GM23338 (cell line): ENCODE data around the gene LGI1. TPM values are rescaled to one million over a fixed set of nuclear protein-coding genes. Genes with fewer than 3 reads are reported as not detected.

ENCODE experiments used
- ATAC-seq: fragments of 200-7000 bp; cut with Tn5 transposase; 3 replicates; pipeline ENCODE4 v1.9.1; 2020
- DNase-seq: peaks from one replicate; pipeline ENCODE4 v3.0.0-alpha.2; 2015; ENCODE audit warnings: low spot score
- H2AFZ ChIP-seq: fragments of 200-600 bp; sonication (generic); 2 replicates; pipeline ENCODE4 v1.8.0; 2016; ENCODE audit warnings: antibody characterized with exemption, mild to moderate bottlenecking, moderate library complexity
- H3F3A ChIP-seq: fragments of 200-600 bp; sonication (generic); replicated peaks from 2 replicates; pipeline ENCODE4 v1.8.0; 2017; ENCODE audit warnings: antibody characterized with exemption, mixed run types, low read depth
- H3K27ac ChIP-seq: fragments of 200-600 bp; sonication (generic); 2 replicates; pipeline ENCODE4 v1.6.1; 2016; ENCODE audit warnings: low read depth
- H3K27me3 ChIP-seq: fragments of 200-600 bp; sonication (generic); 2 replicates; pipeline ENCODE4 v1.8.0; 2016; ENCODE audit warnings: mild to moderate bottlenecking, mixed run types, moderate library complexity; ENCODE audit not compliant: insufficient read depth
- H3K36me3 ChIP-seq: fragments of 200-600 bp; sonication (generic); 2 replicates; pipeline ENCODE4 v1.8.0; 2016; ENCODE audit warnings: mild to moderate bottlenecking; ENCODE audit not compliant: insufficient read depth
- H3K4me1 ChIP-seq: fragments of 200-600 bp; sonication (generic); 2 replicates; pipeline ENCODE4 v1.8.0; 2016; ENCODE audit warnings: mild to moderate bottlenecking, moderate library complexity; ENCODE audit not compliant: insufficient read depth
- H3K4me2 ChIP-seq: fragments of 200-600 bp; sonication (generic); 2 replicates; pipeline ENCODE4 v1.7.1; 2017; ENCODE audit warnings: mixed run types
- H3K4me3 ChIP-seq: fragments of 200-600 bp; sonication (generic); 2 replicates; pipeline ENCODE4 v1.6.1; 2016; ENCODE audit warnings: mixed run types
- H3K79me2 ChIP-seq: fragments of 200-600 bp; sonication (generic); replicated peaks from 2 replicates; pipeline ENCODE4 v1.8.0; 2017; ENCODE audit warnings: mild to moderate bottlenecking; ENCODE audit not compliant: insufficient read depth
- H3K9me2 ChIP-seq: fragments of 200-600 bp; sonication (generic); 2 replicates; pipeline ENCODE4 v1.8.0; 2017; ENCODE audit not compliant: insufficient read depth
- H4K20me1 ChIP-seq: fragments of 200-600 bp; sonication (generic); replicated peaks from 2 replicates; pipeline ENCODE4 v1.8.0; 2017; ENCODE audit warnings: mild to moderate bottlenecking; ENCODE audit not compliant: insufficient read depth
- H3K27ac Mint-ChIP-seq: 2 replicates; pipeline ENCODE4 v1.8.0; 2020; ENCODE audit warnings: inconsistent platforms, mild to moderate bottlenecking, moderate library complexity, mixed read lengths
- H3K27me3 Mint-ChIP-seq: 3 replicates; pipeline ENCODE4 v1.8.0; 2022; ENCODE audit warnings: low read depth, mild to moderate bottlenecking, moderate library complexity, mixed read lengths, inconsistent platforms; ENCODE audit not compliant: insufficient read depth, poor library complexity
- H3K36me3 Mint-ChIP-seq: 3 replicates; pipeline ENCODE4 v1.8.0; 2021; ENCODE audit warnings: low read depth, mild to moderate bottlenecking, inconsistent platforms, moderate library complexity, mixed read lengths
- H3K4me1 Mint-ChIP-seq: 3 replicates; pipeline ENCODE4 v1.8.0; 2020; ENCODE audit warnings: mild to moderate bottlenecking, inconsistent platforms, mixed read lengths
- H3K4me3 Mint-ChIP-seq: 3 replicates; pipeline ENCODE4 v1.8.0; 2021; ENCODE audit warnings: moderate library complexity, mild to moderate bottlenecking, inconsistent platforms, mixed read lengths
- H3K9me3 Mint-ChIP-seq: 3 replicates; pipeline ENCODE4 v1.8.0; 2020; ENCODE audit warnings: moderate library complexity, mild to moderate bottlenecking, inconsistent platforms, mixed read lengths
- CREB1 ChIP-seq: fragments of 250-450 bp; sonication (Bioruptor Pico); IDR thresholded peaks from 2 replicates; pipeline ENCODE4 v1.5.0; 2020; ENCODE audit warnings: low read depth, mild to moderate bottlenecking, moderate library complexity
- EZH2 ChIP-seq: fragments of 200-600 bp; sonication (generic); IDR thresholded peaks from one replicate; pipeline ENCODE4 v1.8.0; 2017; ENCODE audit warnings: antibody characterized with exemption, mild to moderate bottlenecking, low read depth; ENCODE audit not compliant: unreplicated experiment
- EZH2phosphoT487 ChIP-seq: fragments of 200-600 bp; sonication (generic); IDR thresholded peaks from one replicate; pipeline ENCODE4 v1.8.1; 2018; ENCODE audit warnings: antibody characterized with exemption; ENCODE audit not compliant: unreplicated experiment
- JUNB ChIP-seq: IDR thresholded peaks from one replicate; pipeline ENCODE4 v1.6.1; 2016; ENCODE audit warnings: antibody characterized with exemption; ENCODE audit not compliant: unreplicated experiment
- NANOG ChIP-seq: IDR thresholded peaks from 2 replicates; pipeline ENCODE4 v1.6.1; 2016; ENCODE audit warnings: antibody characterized with exemption, borderline replicate concordance
- POLR2AphosphoS5 ChIP-seq: IDR thresholded peaks from 2 replicates; pipeline ENCODE4 v1.6.1; 2016; ENCODE audit warnings: antibody characterized with exemption, low read depth
- STAT1 ChIP-seq: IDR thresholded peaks from one replicate; pipeline ENCODE4 v1.6.1; 2016; ENCODE audit warnings: antibody characterized with exemption; ENCODE audit not compliant: unreplicated experiment
- ZNF114 ChIP-seq: fragments of 250-450 bp; sonication (Bioruptor Pico); IDR thresholded peaks from 2 replicates; pipeline ENCODE4 v1.5.0; 2020; ENCODE audit warnings: mild to moderate bottlenecking, moderate library complexity
- ZNF331 ChIP-seq: fragments of 250-450 bp; sonication (Bioruptor Pico); IDR thresholded peaks from 2 replicates; pipeline ENCODE4 v1.5.0; 2020; ENCODE audit warnings: low read depth, mild to moderate bottlenecking, moderate library complexity
- polyA plus RNA-seq: library from polyadenylated mRNA; unstranded; fragments of >200 nt; fragmentation: Nextera tagmentation; extraction: Ambion mirVana; gene quantifications from 2 replicates; pipeline ENCODE4 v1.2.1, GENCODE V29; 2016
- total RNA-seq: library from RNA; depleted of rRNA; stranded (reverse); fragments of >200 nt; shearing (Covaris generic); gene quantifications from 2 replicates; pipeline ENCODE4 v1.2.3, GENCODE V29; 2014
- TF ChIP-seq, protein P1 (sequence below): IDR thresholded peaks from one replicate; pipeline ENCODE4 v1.6.1; 2018; ENCODE audit warnings: antibody characterized with exemption; ENCODE audit not compliant: unreplicated experiment
- TF ChIP-seq, protein P2 (sequence below), 2 experiments: fragments of 200-600 bp in 1 of 2; sonication (generic) in 1 of 2; conservative IDR thresholded peaks; 2 replicates each; pipeline versions ENCODE4 v1.5.1 to v1.6.1; 2016 to 2017; ENCODE audit warnings: antibody characterized with exemption in 2 of 2, low read depth in 2 of 2, mild to moderate bottlenecking in 2 of 2, moderate library complexity in 1 of 2
- TF ChIP-seq, protein P3 (sequence below): IDR thresholded peaks from 2 replicates; pipeline ENCODE4 v1.6.1; 2016; ENCODE audit warnings: antibody characterized with exemption
- TF ChIP-seq, protein P4 (sequence below): fragments of 250-450 bp; sonication (Bioruptor Pico); IDR thresholded peaks from 2 replicates; pipeline ENCODE4 v1.5.0; 2020; ENCODE audit warnings: mild to moderate bottlenecking, moderate library complexity

LGI1 gene
- total and polyA plus RNA-seq, 2 experiments from 2014 or later, result 0.28 to 0.31 TPM

DNA sequence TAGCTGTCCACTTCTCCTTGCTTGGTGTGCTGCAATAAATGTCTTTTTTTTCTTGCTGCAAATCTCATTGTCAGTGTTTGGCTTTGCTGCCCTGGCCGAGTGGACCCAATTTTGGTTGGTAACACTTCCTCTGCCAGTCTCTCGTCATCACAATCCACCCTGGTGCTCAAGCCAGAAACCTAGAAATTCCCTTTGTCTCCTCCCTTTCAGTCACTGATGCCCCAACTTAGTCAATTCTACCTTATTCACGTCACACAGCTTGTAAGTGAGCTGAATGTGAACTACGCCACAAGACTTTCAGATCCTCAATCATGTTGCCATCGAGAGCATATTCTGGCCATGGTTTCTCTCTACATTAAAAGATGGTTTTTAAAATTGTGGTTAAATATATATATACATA is 42.4 kb upstream of the LGI1 start:
- TF ChIP-seq, protein P1, sequence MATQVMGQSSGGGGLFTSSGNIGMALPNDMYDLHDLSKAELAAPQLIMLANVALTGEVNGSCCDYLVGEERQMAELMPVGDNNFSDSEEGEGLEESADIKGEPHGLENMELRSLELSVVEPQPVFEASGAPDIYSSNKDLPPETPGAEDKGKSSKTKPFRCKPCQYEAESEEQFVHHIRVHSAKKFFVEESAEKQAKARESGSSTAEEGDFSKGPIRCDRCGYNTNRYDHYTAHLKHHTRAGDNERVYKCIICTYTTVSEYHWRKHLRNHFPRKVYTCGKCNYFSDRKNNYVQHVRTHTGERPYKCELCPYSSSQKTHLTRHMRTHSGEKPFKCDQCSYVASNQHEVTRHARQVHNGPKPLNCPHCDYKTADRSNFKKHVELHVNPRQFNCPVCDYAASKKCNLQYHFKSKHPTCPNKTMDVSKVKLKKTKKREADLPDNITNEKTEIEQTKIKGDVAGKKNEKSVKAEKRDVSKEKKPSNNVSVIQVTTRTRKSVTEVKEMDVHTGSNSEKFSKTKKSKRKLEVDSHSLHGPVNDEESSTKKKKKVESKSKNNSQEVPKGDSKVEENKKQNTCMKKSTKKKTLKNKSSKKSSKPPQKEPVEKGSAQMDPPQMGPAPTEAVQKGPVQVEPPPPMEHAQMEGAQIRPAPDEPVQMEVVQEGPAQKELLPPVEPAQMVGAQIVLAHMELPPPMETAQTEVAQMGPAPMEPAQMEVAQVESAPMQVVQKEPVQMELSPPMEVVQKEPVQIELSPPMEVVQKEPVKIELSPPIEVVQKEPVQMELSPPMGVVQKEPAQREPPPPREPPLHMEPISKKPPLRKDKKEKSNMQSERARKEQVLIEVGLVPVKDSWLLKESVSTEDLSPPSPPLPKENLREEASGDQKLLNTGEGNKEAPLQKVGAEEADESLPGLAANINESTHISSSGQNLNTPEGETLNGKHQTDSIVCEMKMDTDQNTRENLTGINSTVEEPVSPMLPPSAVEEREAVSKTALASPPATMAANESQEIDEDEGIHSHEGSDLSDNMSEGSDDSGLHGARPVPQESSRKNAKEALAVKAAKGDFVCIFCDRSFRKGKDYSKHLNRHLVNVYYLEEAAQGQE, result no peak
- TF ChIP-seq NANOG (no peak), CREB1 (CRISPR knock-in tag) (no peak), STAT1 (no peak), POLR2AphosphoS5 (no peak), EZH2phosphoT487 (no peak), EZH2 (no peak), JUNB (no peak), ZNF114 (CRISPR knock-in tag) (no peak), ZNF331 (CRISPR knock-in tag) (no peak)
- TF ChIP-seq, protein P2, sequence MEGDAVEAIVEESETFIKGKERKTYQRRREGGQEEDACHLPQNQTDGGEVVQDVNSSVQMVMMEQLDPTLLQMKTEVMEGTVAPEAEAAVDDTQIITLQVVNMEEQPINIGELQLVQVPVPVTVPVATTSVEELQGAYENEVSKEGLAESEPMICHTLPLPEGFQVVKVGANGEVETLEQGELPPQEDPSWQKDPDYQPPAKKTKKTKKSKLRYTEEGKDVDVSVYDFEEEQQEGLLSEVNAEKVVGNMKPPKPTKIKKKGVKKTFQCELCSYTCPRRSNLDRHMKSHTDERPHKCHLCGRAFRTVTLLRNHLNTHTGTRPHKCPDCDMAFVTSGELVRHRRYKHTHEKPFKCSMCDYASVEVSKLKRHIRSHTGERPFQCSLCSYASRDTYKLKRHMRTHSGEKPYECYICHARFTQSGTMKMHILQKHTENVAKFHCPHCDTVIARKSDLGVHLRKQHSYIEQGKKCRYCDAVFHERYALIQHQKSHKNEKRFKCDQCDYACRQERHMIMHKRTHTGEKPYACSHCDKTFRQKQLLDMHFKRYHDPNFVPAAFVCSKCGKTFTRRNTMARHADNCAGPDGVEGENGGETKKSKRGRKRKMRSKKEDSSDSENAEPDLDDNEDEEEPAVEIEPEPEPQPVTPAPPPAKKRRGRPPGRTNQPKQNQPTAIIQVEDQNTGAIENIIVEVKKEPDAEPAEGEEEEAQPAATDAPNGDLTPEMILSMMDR (conservative IDR thresholded peaks at IDR 0.05; ENCODE audit: low read depth in 2 of 2), result no peak
- TF ChIP-seq, protein P3, sequence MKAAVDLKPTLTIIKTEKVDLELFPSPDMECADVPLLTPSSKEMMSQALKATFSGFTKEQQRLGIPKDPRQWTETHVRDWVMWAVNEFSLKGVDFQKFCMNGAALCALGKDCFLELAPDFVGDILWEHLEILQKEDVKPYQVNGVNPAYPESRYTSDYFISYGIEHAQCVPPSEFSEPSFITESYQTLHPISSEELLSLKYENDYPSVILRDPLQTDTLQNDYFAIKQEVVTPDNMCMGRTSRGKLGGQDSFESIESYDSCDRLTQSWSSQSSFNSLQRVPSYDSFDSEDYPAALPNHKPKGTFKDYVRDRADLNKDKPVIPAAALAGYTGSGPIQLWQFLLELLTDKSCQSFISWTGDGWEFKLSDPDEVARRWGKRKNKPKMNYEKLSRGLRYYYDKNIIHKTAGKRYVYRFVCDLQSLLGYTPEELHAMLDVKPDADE, result no peak
- TF ChIP-seq, protein P4, sequence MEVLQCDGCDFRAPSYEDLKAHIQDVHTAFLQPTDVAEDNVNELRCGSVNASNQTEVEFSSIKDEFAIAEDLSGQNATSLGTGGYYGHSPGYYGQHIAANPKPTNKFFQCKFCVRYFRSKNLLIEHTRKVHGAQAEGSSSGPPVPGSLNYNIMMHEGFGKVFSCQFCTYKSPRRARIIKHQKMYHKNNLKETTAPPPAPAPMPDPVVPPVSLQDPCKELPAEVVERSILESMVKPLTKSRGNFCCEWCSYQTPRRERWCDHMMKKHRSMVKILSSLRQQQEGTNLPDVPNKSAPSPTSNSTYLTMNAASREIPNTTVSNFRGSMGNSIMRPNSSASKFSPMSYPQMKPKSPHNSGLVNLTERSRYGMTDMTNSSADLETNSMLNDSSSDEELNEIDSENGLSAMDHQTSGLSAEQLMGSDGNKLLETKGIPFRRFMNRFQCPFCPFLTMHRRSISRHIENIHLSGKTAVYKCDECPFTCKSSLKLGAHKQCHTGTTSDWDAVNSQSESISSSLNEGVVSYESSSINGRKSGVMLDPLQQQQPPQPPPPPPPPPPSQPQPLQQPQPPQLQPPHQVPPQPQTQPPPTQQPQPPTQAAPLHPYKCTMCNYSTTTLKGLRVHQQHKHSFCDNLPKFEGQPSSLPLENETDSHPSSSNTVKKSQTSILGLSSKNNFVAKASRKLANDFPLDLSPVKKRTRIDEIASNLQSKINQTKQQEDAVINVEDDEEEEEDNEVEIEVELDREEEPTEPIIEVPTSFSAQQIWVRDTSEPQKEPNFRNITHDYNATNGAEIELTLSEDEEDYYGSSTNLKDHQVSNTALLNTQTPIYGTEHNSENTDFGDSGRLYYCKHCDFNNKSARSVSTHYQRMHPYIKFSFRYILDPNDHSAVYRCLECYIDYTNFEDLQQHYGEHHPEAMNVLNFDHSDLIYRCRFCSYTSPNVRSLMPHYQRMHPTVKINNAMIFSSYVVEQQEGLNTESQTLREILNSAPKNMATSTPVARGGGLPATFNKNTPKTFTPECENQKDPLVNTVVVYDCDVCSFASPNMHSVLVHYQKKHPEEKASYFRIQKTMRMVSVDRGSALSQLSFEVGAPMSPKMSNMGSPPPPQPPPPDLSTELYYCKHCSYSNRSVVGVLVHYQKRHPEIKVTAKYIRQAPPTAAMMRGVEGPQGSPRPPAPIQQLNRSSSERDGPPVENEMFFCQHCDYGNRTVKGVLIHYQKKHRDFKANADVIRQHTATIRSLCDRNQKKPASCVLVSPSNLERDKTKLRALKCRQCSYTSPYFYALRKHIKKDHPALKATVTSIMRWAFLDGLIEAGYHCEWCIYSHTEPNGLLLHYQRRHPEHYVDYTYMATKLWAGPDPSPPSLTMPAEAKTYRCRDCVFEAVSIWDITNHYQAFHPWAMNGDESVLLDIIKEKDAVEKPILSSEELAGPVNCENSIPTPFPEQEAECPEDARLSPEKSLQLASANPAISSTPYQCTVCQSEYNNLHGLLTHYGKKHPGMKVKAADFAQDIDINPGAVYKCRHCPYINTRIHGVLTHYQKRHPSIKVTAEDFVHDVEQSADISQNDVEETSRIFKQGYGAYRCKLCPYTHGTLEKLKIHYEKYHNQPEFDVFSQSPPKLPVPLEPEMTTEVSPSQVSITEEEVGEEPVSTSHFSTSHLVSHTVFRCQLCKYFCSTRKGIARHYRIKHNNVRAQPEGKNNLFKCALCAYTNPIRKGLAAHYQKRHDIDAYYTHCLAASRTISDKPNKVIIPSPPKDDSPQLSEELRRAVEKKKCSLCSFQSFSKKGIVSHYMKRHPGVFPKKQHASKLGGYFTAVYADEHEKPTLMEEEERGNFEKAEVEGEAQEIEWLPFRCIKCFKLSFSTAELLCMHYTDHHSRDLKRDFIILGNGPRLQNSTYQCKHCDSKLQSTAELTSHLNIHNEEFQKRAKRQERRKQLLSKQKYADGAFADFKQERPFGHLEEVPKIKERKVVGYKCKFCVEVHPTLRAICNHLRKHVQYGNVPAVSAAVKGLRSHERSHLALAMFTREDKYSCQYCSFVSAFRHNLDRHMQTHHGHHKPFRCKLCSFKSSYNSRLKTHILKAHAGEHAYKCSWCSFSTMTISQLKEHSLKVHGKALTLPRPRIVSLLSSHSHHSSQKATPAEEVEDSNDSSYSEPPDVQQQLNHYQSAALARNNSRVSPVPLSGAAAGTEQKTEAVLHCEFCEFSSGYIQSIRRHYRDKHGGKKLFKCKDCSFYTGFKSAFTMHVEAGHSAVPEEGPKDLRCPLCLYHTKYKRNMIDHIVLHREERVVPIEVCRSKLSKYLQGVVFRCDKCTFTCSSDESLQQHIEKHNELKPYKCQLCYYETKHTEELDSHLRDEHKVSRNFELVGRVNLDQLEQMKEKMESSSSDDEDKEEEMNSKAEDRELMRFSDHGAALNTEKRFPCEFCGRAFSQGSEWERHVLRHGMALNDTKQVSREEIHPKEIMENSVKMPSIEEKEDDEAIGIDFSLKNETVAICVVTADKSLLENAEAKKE, result no peak
- Histone ChIP-seq H3F3A (no peaks in the 10 kb centered on the region), H3K79me2 (no peaks in the 10 kb centered on the region), H3K4me3 (no peak overlapping the region), H3K36me3 (0 out of 2 replicates have a peak, but pooled peaks cover 3% of the 10 kb centered on the region), H3K4me1 (peaks cover 30% of the 10 kb centered on the region), H2AFZ (peak overlapping the region; percentile 3; the same call in 1 of the 2 replicates), H4K20me1 (no peaks in the 10 kb centered on the region), H3K9me2 (no peaks in the 10 kb centered on the region), H3K4me2 (no peak overlapping the region), H3K27me3 (no peaks in the 10 kb centered on the region), H3K27ac (no peak overlapping the region)
- H3K4me3 Mint-ChIP-seq, result no peak overlapping the region
- H3K9me3 Mint-ChIP-seq, result no peaks in the 10 kb centered on the region
- ATAC-seq (no peak), DNase-seq (no peak)
- H3K27me3 Mint-ChIP-seq, result peaks cover 5% of the 10 kb centered on the region
- H3K27ac Mint-ChIP-seq, result no peak overlapping the region
- peaks cover 20% of the 10 kb centered on the region for H3K4me1 Mint-ChIP-seq
- no peaks in the 10 kb centered on the region for H3K36me3 Mint-ChIP-seq
